ENCODE measurements around the gene FAM111A. TPM values are rescaled to one million over a fixed set of nuclear protein-coding genes. Genes with fewer than 3 reads are reported as not detected.
A peak's percentile ranks its signal among the peaks of the same experiment; 100 is the strongest.

FAM111A gene
- total and polyA plus RNA-seq, 3 donors from 2014 or later: 12.3 to 43.4 (median 41.5) TPM

DNA sequence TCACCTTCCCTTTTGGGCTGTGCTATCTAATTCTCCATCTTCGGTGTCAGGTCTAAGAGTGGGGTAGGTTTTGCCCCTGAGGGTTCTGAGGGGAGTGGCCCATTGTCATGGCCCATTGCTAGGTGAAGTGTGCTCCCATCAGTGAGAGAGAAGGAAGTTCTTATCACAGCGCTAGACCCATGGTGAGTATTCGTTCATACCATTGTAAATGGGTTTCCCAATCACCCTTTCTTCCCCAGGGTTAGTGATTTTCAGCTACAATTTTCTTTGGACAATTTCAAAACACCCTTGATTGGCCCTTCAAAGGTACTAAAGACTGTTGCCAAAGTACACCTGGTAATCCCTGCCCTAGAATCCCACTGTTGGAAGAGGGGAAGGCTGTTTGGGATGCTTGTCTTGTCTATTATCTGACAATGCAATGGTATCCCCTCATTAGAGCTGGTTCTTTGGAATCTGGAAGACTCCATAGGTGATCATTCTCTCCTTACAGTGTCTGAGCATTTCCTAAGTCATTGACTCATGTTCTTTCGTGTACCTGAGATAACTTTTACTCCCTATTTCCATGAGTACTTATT, 49.9 kb downstream of the FAM111A start:
- TF ChIP-seq CTCF (IDR thresholded peaks at IDR 0.05) (no peak), POLR2A (IDR thresholded peaks at IDR 0.05) (no peak)
- H3K9me3 ChIP-seq: no peaks in the 10 kb centered on the region
- DNase-seq: no peak
- intact Hi-C loops (cut with DNase I; ENCODE audit: low total_unique reads): no loop called here
- WGBS, 2 donors: 88 to 94% methylated on average over 4 of the region's 4 CpGs
- no peak overlapping the region for H3K4me3 ChIP-seq
- H3K36me3 ChIP-seq (ENCODE audit: low read depth, missing control alignments): no peaks in the 10 kb centered on the region
- H3K27me3 ChIP-seq: no peaks in the 10 kb centered on the region
- H3K27ac ChIP-seq: no peak overlapping the region
- no peaks in the 10 kb centered on the region for H3K4me1 ChIP-seq

DNA sequence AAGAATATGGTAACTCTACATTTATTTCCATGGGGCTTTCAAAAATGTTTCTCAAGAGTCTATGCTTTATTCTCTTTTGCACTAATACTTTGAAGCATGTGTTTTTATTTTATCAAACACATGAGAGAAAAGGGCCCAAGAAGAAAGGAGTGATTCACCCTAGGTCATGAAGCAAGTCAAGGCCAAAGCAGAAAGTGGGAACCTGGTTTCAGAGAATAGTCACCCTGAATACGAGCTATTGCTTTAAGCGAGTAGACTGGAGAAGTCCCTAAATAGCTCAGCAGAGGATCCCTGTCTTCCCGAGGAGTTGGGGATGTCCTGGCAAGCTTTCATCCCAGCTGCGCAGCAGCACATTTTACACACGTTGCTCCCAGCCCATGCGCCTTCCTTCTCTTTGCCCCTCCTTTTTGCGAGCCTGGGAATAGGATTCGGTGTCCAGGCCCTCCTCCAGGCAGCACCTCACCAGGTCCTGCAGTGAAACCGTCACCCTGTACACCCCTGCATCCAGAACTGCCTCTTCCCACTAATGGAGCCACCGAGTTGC, 51.0 kb downstream of the FAM111A start:
- Histone ChIP-seq H3K27me3 (no peaks in the 10 kb centered on the region), H3K36me3 (ENCODE audit: low read depth, missing control alignments) (no peaks in the 10 kb centered on the region), H3K27ac (no peak overlapping the region), H3K4me1 (peaks cover 5% of the 10 kb centered on the region), H3K4me3 (no peak overlapping the region), H3K9me3 (no peaks in the 10 kb centered on the region)
- DNase-seq: peak; percentile 33
- intact Hi-C loops (cut with DNase I; ENCODE audit: low total_unique reads): no loop called here
- WGBS, 2 donors: 78 to 84% methylated on average over 10 of the region's 10 CpGs
- no peak for TF ChIP-seq POLR2A (IDR thresholded peaks at IDR 0.05)
- no peak for TF ChIP-seq CTCF (IDR thresholded peaks at IDR 0.05)

DNA sequence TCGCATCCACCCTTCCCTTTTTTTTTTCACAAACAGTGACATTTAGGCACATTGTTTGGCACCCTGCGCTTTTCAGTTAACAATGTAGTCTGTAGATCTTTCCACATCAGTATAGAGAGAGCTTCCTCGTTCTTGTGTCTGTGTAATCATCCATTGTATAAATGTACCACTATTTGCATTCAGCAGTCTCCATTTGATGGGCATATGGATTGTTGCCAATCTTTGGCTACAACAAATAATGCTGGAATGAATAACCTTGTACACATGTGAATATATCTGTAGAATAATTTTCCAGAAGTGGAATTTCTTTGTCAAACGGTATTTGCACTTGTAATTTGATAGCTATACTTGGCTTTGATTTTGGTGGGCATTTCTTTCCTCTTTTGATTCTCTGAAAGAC, 52.9 kb downstream of the FAM111A start:
- Histone ChIP-seq H3K27ac (no peak overlapping the region), H3K36me3 (ENCODE audit: low read depth, missing control alignments) (no peaks in the 10 kb centered on the region), H3K9me3 (no peaks in the 10 kb centered on the region), H3K4me3 (no peak overlapping the region), H3K27me3 (no peaks in the 10 kb centered on the region), H3K4me1 (peaks cover 5% of the 10 kb centered on the region)
- WGBS, 2 donors: 90 to 92% methylated on average over 4 of the region's 4 CpGs
- intact Hi-C loops (cut with DNase I; ENCODE audit: low total_unique reads): no loop called here
- TF ChIP-seq CTCF (IDR thresholded peaks at IDR 0.05): no peak
- TF ChIP-seq POLR2A (IDR thresholded peaks at IDR 0.05): no peak
- no peak for DNase-seq

- intact Hi-C loops (cut with DNase I; ENCODE audit: low total_unique reads): no loop called here
- H3K36me3 ChIP-seq (ENCODE audit: low read depth, missing control alignments): no peaks in the 10 kb centered on the region
- peaks cover 5% of the 10 kb centered on the region for H3K4me1 ChIP-seq
- H3K4me3 ChIP-seq: no peak overlapping the region
- TF ChIP-seq CTCF (IDR thresholded peaks at IDR 0.05) (no peak), POLR2A (IDR thresholded peaks at IDR 0.05) (no peak)
- 94 to 99% methylated on average over 2 of the region's 2 CpGs for WGBS, 2 donors
- DNase-seq: no peak
- H3K27me3 ChIP-seq: no peaks in the 10 kb centered on the region
- no peak overlapping the region for H3K27ac ChIP-seq
- H3K9me3 ChIP-seq: no peaks in the 10 kb centered on the region
Observed at GRCh38 chr11:59196777-59197176, 54.1 kb downstream of the FAM111A start.

DNA sequence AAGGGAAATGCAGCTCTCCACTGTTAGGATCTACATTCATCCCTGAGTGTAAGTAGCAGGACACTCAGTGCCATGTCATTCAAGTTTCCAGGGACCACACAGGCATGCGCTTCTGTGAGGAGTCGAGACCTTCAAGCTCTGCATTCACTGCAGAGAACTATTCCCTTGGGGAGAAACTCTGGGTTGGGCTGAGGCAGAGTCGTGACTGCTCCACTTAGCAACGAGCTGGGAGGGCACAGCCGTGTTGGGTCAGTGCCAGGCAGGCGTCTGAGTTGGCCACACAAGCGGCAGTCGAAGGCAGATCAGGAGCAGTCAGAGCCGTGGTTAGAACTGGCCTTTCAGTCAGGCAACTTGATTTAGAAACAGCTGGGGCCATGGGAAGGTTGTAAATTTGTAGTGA, 55.3 kb downstream of the FAM111A start:
- 28 to 40% methylated on average over 1 to 9 of the region's 9 CpGs for WGBS, 2 donors
- DNase-seq: peak; percentile 63
- H3K9me3 ChIP-seq: no peaks in the 10 kb centered on the region
- H3K4me1 ChIP-seq: peaks cover 5% of the 10 kb centered on the region
- no peak overlapping the region for H3K4me3 ChIP-seq
- H3K36me3 ChIP-seq (ENCODE audit: low read depth, missing control alignments): no peaks in the 10 kb centered on the region
- intact Hi-C loops (cut with DNase I; ENCODE audit: low total_unique reads): no loop called here
- H3K27ac ChIP-seq: no peak overlapping the region
- TF ChIP-seq POLR2A (IDR thresholded peaks at IDR 0.05): no peak
- TF ChIP-seq CTCF (IDR thresholded peaks at IDR 0.05): no peak
- H3K27me3 ChIP-seq: no peaks in the 10 kb centered on the region
